Neural cell (in vitro differentiated cells): ENCODE results near the gene SPTB.

Experiments
- CTCF ChIP-seq: fragments of 450-650 bp; IDR thresholded peaks from 2 replicates; pipeline ENCODE4 v1.5.1; 2014; ENCODE audit warnings: antibody characterized with exemption, mild to moderate bottlenecking, moderate library complexity; ENCODE audit not compliant: poor library complexity, severe bottlenecking
- EP300 ChIP-seq: fragments of 450-650 bp; conservative IDR thresholded peaks from 2 replicates; pipeline ENCODE4 v1.6.1; 2014; ENCODE audit warnings: antibody characterized with exemption, mild to moderate bottlenecking, moderate library complexity; ENCODE audit not compliant: poor library complexity, severe bottlenecking
- EZH2 ChIP-seq: fragments of 200-600, 300-800 bp; shearing (Covaris generic), sonication (generic); IDR thresholded peaks from 2 replicates; pipeline ENCODE4 v1.6.1; 2014; ENCODE audit warnings: antibody characterized with exemption, low read length, borderline replicate concordance, mild to moderate bottlenecking; ENCODE audit not compliant: insufficient read depth, poor library complexity, severe bottlenecking
- MXI1 ChIP-seq: fragments of 450-650 bp; conservative IDR thresholded peaks from 2 replicates; pipeline ENCODE4 v1.6.1; 2014; ENCODE audit warnings: antibody characterized with exemption, mild to moderate bottlenecking; ENCODE audit not compliant: poor library complexity, severe bottlenecking
- POLR2AphosphoS5 ChIP-seq: IDR thresholded peaks from 2 replicates; pipeline ENCODE4 v1.6.1; 2012
- RAD21 ChIP-seq: fragments of 450-650 bp; conservative IDR thresholded peaks from 2 replicates; pipeline ENCODE4 v1.6.1; 2014; ENCODE audit warnings: antibody characterized with exemption, mild to moderate bottlenecking, moderate library complexity
- SMC3 ChIP-seq: fragments of 450-650 bp; conservative IDR thresholded peaks from 2 replicates; pipeline ENCODE4 v1.6.1; 2014; ENCODE audit warnings: antibody characterized with exemption, mild to moderate bottlenecking, moderate library complexity; ENCODE audit not compliant: poor library complexity
- TAF1 ChIP-seq: IDR thresholded peaks from 2 replicates; pipeline ENCODE4 v1.6.1; 2012; ENCODE audit warnings: low read depth
- TF ChIP-seq, protein P1 (sequence below): IDR thresholded peaks from 2 replicates; pipeline ENCODE4 v1.6.1; 2012; ENCODE audit warnings: borderline replicate concordance

DNA sequence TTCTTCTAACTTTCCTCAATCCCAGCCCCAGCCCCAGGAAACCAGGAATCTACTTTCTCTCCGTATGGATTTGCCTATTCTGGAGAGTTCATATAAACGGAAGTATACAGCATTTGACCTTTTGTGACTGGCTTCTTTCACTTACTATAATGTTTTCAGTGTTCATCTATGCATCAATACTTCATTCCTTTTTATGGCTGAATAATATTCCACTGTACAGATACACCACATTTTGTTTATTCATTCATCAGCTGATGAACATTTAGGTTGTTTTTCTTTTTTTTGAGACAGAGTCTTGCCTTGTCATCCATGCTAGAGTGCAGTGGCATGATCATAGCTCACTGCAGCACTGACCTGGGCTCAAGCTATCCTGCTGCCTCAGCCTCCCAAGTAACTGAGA lies 179.4 kb downstream of the SPTB start:
- no peak for TF ChIP-seq CTCF
- no peak for TF ChIP-seq TAF1
- TF ChIP-seq EZH2, result no peak
- no peak for TF ChIP-seq SMC3
- no peak for TF ChIP-seq EP300
- TF ChIP-seq, protein P1, sequence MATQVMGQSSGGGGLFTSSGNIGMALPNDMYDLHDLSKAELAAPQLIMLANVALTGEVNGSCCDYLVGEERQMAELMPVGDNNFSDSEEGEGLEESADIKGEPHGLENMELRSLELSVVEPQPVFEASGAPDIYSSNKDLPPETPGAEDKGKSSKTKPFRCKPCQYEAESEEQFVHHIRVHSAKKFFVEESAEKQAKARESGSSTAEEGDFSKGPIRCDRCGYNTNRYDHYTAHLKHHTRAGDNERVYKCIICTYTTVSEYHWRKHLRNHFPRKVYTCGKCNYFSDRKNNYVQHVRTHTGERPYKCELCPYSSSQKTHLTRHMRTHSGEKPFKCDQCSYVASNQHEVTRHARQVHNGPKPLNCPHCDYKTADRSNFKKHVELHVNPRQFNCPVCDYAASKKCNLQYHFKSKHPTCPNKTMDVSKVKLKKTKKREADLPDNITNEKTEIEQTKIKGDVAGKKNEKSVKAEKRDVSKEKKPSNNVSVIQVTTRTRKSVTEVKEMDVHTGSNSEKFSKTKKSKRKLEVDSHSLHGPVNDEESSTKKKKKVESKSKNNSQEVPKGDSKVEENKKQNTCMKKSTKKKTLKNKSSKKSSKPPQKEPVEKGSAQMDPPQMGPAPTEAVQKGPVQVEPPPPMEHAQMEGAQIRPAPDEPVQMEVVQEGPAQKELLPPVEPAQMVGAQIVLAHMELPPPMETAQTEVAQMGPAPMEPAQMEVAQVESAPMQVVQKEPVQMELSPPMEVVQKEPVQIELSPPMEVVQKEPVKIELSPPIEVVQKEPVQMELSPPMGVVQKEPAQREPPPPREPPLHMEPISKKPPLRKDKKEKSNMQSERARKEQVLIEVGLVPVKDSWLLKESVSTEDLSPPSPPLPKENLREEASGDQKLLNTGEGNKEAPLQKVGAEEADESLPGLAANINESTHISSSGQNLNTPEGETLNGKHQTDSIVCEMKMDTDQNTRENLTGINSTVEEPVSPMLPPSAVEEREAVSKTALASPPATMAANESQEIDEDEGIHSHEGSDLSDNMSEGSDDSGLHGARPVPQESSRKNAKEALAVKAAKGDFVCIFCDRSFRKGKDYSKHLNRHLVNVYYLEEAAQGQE, result no peak
- no peak for TF ChIP-seq POLR2AphosphoS5
- no peak for TF ChIP-seq MXI1
- TF ChIP-seq RAD21, result no peak
